ENCODE measurements around the gene FBXO10. TPM values are rescaled to one million over a fixed set of nuclear protein-coding genes. Genes with fewer than 3 reads are reported as not detected.
"Not testable (repeated sequence)": the region's sequence is repeated elsewhere in the genome, so short reads cannot be mapped to it uniquely, and the experiment has no call there.

Gene FBXO10
- total RNA-seq, 2 donors from 2014 or later, result 5.5 to 5.7 TPM

- H3K4me1 ChIP-seq, result no peaks in the 10 kb centered on the region
- no peak for TF ChIP-seq CTCF (IDR thresholded peaks at IDR 0.05)
- H3K9me3 ChIP-seq, result peaks cover 0 to 13% of the 10 kb centered on the region in 2 donors
Observed at GRCh38 chr9:37476930-37477329, 99.2 kb downstream of the FBXO10 start.

GRCh38 chr9:37474438-37474837 lies 101.7 kb downstream of the FBXO10 start:
- H3K9me3 ChIP-seq, result peaks cover 0 to 13% of the 10 kb centered on the region in 2 donors
- no peak for DNase-seq (ENCODE audit: low spot score)
- no peaks in the 10 kb centered on the region for H3K27me3 ChIP-seq
- TF ChIP-seq CTCF (IDR thresholded peaks at IDR 0.05), result no peak
- H3K27ac ChIP-seq, result no peak overlapping the region
- no peaks in the 10 kb centered on the region for H3K36me3 ChIP-seq
- H3K4me3 ChIP-seq, result no peak overlapping the region
- H3K4me1 ChIP-seq, result no peaks in the 10 kb centered on the region

More at GRCh38 chr9:37476930-37477329, 99.2 kb downstream of the FBXO10 start:
- Histone ChIP-seq H3K36me3 (no peaks in the 10 kb centered on the region), H3K4me3 (no peak overlapping the region), H3K27me3 (no peaks in the 10 kb centered on the region), H3K27ac (no peak overlapping the region)
- no peak for DNase-seq (ENCODE audit: low spot score)

GRCh38 chr9:37473982-37474381 lies 102.2 kb downstream of the FBXO10 start:
- H3K27me3 ChIP-seq; H3K4me1 ChIP-seq; H3K27ac ChIP-seq; H3K36me3 ChIP-seq; DNase-seq (ENCODE audit: low spot score); H3K4me3 ChIP-seq: not testable (repeated sequence)
- H3K9me3 ChIP-seq, result peaks cover 0 to 13% of the 10 kb centered on the region in 2 donors

- Histone ChIP-seq H3K4me3 (peak overlapping the region in 1 of 2 donors; percentile 27), H3K27ac (peak overlapping the region; percentile 44 to 78), H3K36me3 (no peaks in the 10 kb centered on the region), H3K4me1 (no peaks in the 10 kb centered on the region), H3K9me3 (peaks cover 0 to 13% of the 10 kb centered on the region in 2 donors), H3K27me3 (no peaks in the 10 kb centered on the region)
- no peak for TF ChIP-seq CTCF (IDR thresholded peaks at IDR 0.05)
- DNase-seq (ENCODE audit: low spot score), result no peak
Observed at GRCh38 chr9:37471942-37472684, 104.1 kb downstream of the FBXO10 start.

- Histone ChIP-seq H3K4me3 (no peak overlapping the region), H3K9me3 (no peaks in the 10 kb centered on the region), H3K4me1 (peaks cover 0 to 16% of the 10 kb centered on the region in 2 donors), H3K36me3 (no peaks in the 10 kb centered on the region), H3K27me3 (no peaks in the 10 kb centered on the region), H3K27ac (no peak overlapping the region)
- DNase-seq (ENCODE audit: low spot score), result no peak
- no peak for TF ChIP-seq CTCF (IDR thresholded peaks at IDR 0.05)
Observed at GRCh38 chr9:37468620-37469019, 107.6 kb downstream of the FBXO10 start.

- peaks cover 0 to 27% of the 10 kb centered on the region in 2 donors for H3K4me1 ChIP-seq
- not testable (repeated sequence) for H3K9me3 ChIP-seq; H3K36me3 ChIP-seq; H3K27ac ChIP-seq; DNase-seq (ENCODE audit: low spot score); H3K4me3 ChIP-seq; H3K27me3 ChIP-seq
Observed at GRCh38 chr9:37467530-37467929, 108.7 kb downstream of the FBXO10 start.

Data from right atrium auricular region (tissue), 2 donors.